IMR-90 (cell line): ENCODE data around the gene MARK4. TPM values are rescaled to one million over a fixed set of nuclear protein-coding genes. Genes with fewer than 3 reads are reported as not detected.

Source experiments
- ATAC-seq: fragments of 200-7000 bp; cut with Tn5 transposase; 2 replicates; pipeline ENCODE4 v1.9.1; 2020; ENCODE audit warnings: low read depth, mild to moderate bottlenecking, moderate library complexity
- BruUV-seq: library from RNA; stranded (reverse); fragments of 400-500 nt; replicated peaks from 2 replicates; lab custom pipeline; 2021; lab: Mats Ljungman, UMichigan
- CTCF ChIA-PET: fragments of 300-600 bp; formaldehyde crosslinking; extraction: SDS; loops from one replicate; lab custom pipeline; 2021; ENCODE audit warnings: antibody characterized with exemption; lab: Yijun Ruan, JAX
- POLR2A ChIA-PET: fragments of 300-600 bp; sonication (Branson Sonifier 250); formaldehyde crosslinking; loops from one replicate; lab custom pipeline; 2022; ENCODE audit warnings: antibody characterized with exemption; ENCODE audit not compliant: unreplicated experiment; lab: Charles Lee
- DNase-seq: peaks from one replicate; pipeline ENCODE4 v3.0.0; 2013
- H2AFZ ChIP-seq: replicated peaks from 2 replicates; pipeline ENCODE3; 2013; ENCODE audit warnings: low read length, mild to moderate bottlenecking; ENCODE audit not compliant: poor library complexity
- H2AK5ac ChIP-seq: 2 replicates; pipeline ENCODE4 v1.6.1; 2013; ENCODE audit warnings: low read depth, low read length, inconsistent platforms
- H2AK9ac ChIP-seq: replicated peaks from 2 replicates; pipeline ENCODE3; 2013; ENCODE audit warnings: mild to moderate bottlenecking, low read depth, low read length, moderate library complexity; ENCODE audit not compliant: poor library complexity
- H2BK120ac ChIP-seq: 2 replicates; pipeline ENCODE4 v1.6.1; 2013; ENCODE audit warnings: low read depth, low read length, inconsistent platforms
- H2BK15ac ChIP-seq: 3 replicates; pipeline ENCODE4 v1.6.1; 2013; ENCODE audit warnings: low read depth, low read length, inconsistent platforms
- H2BK20ac ChIP-seq: 2 replicates; pipeline ENCODE4 v1.6.1; 2013; ENCODE audit warnings: low read depth, mild to moderate bottlenecking, inconsistent platforms, low read length, moderate library complexity
- H2BK5ac ChIP-seq: 2 replicates; pipeline ENCODE4 v1.6.1; 2013; ENCODE audit warnings: mild to moderate bottlenecking, low read depth, low read length, inconsistent platforms; ENCODE audit not compliant: poor library complexity, severe bottlenecking
- H3K14ac ChIP-seq: replicated peaks from 2 replicates; pipeline ENCODE4 v1.6.1; 2013; ENCODE audit warnings: low read depth, low read length, inconsistent platforms
- H3K18ac ChIP-seq: 2 replicates; pipeline ENCODE4 v1.6.1; 2013; ENCODE audit warnings: low read depth, low read length, control low read depth
- H3K23ac ChIP-seq: 2 replicates; pipeline ENCODE4 v1.6.1; 2013; ENCODE audit warnings: low read depth, low read length, inconsistent platforms
- H3K27ac ChIP-seq: 2 replicates; pipeline ENCODE4 v1.5.1; 2013; ENCODE audit warnings: mild to moderate bottlenecking, control low read depth, low read length; ENCODE audit not compliant: insufficient read depth
- H3K27me3 ChIP-seq: 2 replicates; pipeline ENCODE4 v1.6.1; 2013; ENCODE audit warnings: low read length; ENCODE audit not compliant: control insufficient read depth, insufficient read depth
- H3K36me3 ChIP-seq: 2 replicates; pipeline ENCODE4 v1.6.1; 2013; ENCODE audit warnings: low read length, mixed read lengths; ENCODE audit not compliant: control insufficient read depth, insufficient read depth
- H3K4ac ChIP-seq: 2 replicates; pipeline ENCODE4 v1.6.1; 2013; ENCODE audit warnings: low read depth, low read length, inconsistent platforms
- H3K4me1 ChIP-seq: 2 replicates; pipeline ENCODE4 v1.6.1; 2013; ENCODE audit warnings: low read length, mixed read lengths; ENCODE audit not compliant: control insufficient read depth, insufficient read depth
- H3K4me2 ChIP-seq: 2 replicates; pipeline ENCODE4 v1.6.1; 2013; ENCODE audit warnings: low read depth, mild to moderate bottlenecking, control low read depth, low read length, moderate library complexity
- H3K4me3 ChIP-seq: 2 replicates; pipeline ENCODE4 v1.5.1; 2013; ENCODE audit warnings: low read depth, mild to moderate bottlenecking, control low read depth, low read length, moderate library complexity; ENCODE audit not compliant: insufficient read depth
- H3K56ac ChIP-seq: 2 replicates; pipeline ENCODE4 v1.6.1; 2013; ENCODE audit warnings: low read length, inconsistent platforms; ENCODE audit not compliant: insufficient read depth; ENCODE audit errors: extremely low read depth
- H3K79me1 ChIP-seq, 2 experiments: 2 replicates each; pipeline ENCODE4 v1.6.1; 2013; ENCODE audit warnings: low read length in 2 of 2, inconsistent platforms in 1 of 2, low read depth in 1 of 2
- H3K9ac ChIP-seq: 2 replicates; pipeline ENCODE4 v1.6.1; 2013; ENCODE audit warnings: low read depth, low read length, control low read depth
- H3K9me1 ChIP-seq: 2 replicates; pipeline ENCODE4 v1.6.1; 2013; ENCODE audit warnings: low read length, inconsistent platforms; ENCODE audit not compliant: insufficient read depth
- H3K9me3 ChIP-seq: 2 replicates; pipeline ENCODE4 v1.6.1; 2013; ENCODE audit warnings: low read length; ENCODE audit not compliant: control insufficient read depth, insufficient read depth
- H4K20me1 ChIP-seq: 2 replicates; pipeline ENCODE4 v1.6.1; 2013; ENCODE audit warnings: low read length, inconsistent platforms; ENCODE audit not compliant: insufficient read depth
- H4K5ac ChIP-seq: 2 replicates; pipeline ENCODE4 v1.6.1; 2013; ENCODE audit warnings: mild to moderate bottlenecking, low read depth, low read length, control low read depth
- H4K8ac ChIP-seq, 2 experiments: 2 replicates each; pipeline ENCODE4 v1.6.1; 2013; ENCODE audit warnings: low read depth in 2 of 2, low read length in 2 of 2, control low read depth in 1 of 2, inconsistent platforms in 1 of 2
- H4K91ac ChIP-seq: 2 replicates; pipeline ENCODE4 v1.6.1; 2013; ENCODE audit warnings: low read depth, low read length, inconsistent platforms; ENCODE audit not compliant: insufficient read depth
- BHLHE40 ChIP-seq: fragments of 150-350 bp; IDR thresholded peaks from 2 replicates; pipeline ENCODE4 v1.6.1; 2016; ENCODE audit warnings: mild to moderate bottlenecking, low read depth, low read length
- CEBPB ChIP-seq: IDR thresholded peaks from 2 replicates; pipeline ENCODE4 v1.6.1; 2012; ENCODE audit warnings: low read depth, low read length, improper control_type of control experiment
- CHD1 ChIP-seq: IDR thresholded peaks from 2 replicates; pipeline ENCODE4 v1.6.1; 2012; ENCODE audit warnings: low read depth, low read length, improper control_type of control experiment
- CTCF ChIP-seq: conservative IDR thresholded peaks from 2 replicates; pipeline ENCODE4 v1.5.1; 2012; ENCODE audit warnings: mild to moderate bottlenecking, low read depth, low read length, improper control_type of control experiment
- ELK1 ChIP-seq: fragments of 150-350 bp; IDR thresholded peaks from 2 replicates; pipeline ENCODE4 v1.6.1; 2016; ENCODE audit warnings: low read depth, mild to moderate bottlenecking, low read length, moderate library complexity, borderline replicate concordance
- FOS ChIP-seq: fragments of 150-350 bp; IDR thresholded peaks from 2 replicates; pipeline ENCODE4 v1.6.1; 2016; ENCODE audit warnings: low read depth, low read length
- MAFK ChIP-seq: IDR thresholded peaks from 2 replicates; pipeline ENCODE4 v1.6.1; 2012; ENCODE audit warnings: low read depth, low read length, improper control_type of control experiment
- MAZ ChIP-seq: IDR thresholded peaks from 2 replicates; pipeline ENCODE4 v1.6.1; 2012; ENCODE audit warnings: low read depth, mild to moderate bottlenecking, low read length, improper control_type of control experiment, moderate library complexity, borderline replicate concordance
- MXI1 ChIP-seq: IDR thresholded peaks from 2 replicates; pipeline ENCODE4 v1.6.1; 2012; ENCODE audit warnings: low read depth, mild to moderate bottlenecking, low read length, moderate library complexity, borderline replicate concordance
- NFE2L2 ChIP-seq: fragments of 150-350 bp; IDR thresholded peaks from 2 replicates; pipeline ENCODE4 v1.6.1; 2016; ENCODE audit warnings: low read depth, mild to moderate bottlenecking, low read length
- POLR2A ChIP-seq: IDR thresholded peaks from 2 replicates; pipeline ENCODE4 v1.6.1; 2012; ENCODE audit warnings: mild to moderate bottlenecking, low read depth, low read length
- RAD21 ChIP-seq: IDR thresholded peaks from 2 replicates; pipeline ENCODE4 v1.6.1; 2012; ENCODE audit warnings: low read length, improper control_type of control experiment
- RCOR1 ChIP-seq: IDR thresholded peaks from 2 replicates; pipeline ENCODE4 v1.6.1; 2012; ENCODE audit warnings: mild to moderate bottlenecking, low read length, improper control_type of control experiment; ENCODE audit not compliant: insufficient replicate concordance
- RFX5 ChIP-seq: IDR thresholded peaks from 2 replicates; pipeline ENCODE4 v1.8.0; 2012; ENCODE audit warnings: low read depth, mild to moderate bottlenecking, low read length, moderate library complexity
- SMC3 ChIP-seq: fragments of 150-350 bp; IDR thresholded peaks from 2 replicates; pipeline ENCODE4 v1.6.1; 2016; ENCODE audit warnings: low read depth, mild to moderate bottlenecking, antibody characterized with exemption, low read length, moderate library complexity
- USF2 ChIP-seq: fragments of 150-350 bp; IDR thresholded peaks from 2 replicates; pipeline ENCODE4 v1.6.1; 2017; ENCODE audit warnings: mild to moderate bottlenecking, antibody characterized with exemption, low read length, low read depth
- WGBS, 2 experiments: methylation state at CpG; one replicate each; pipeline versions ENCODE4 v1.1.5 to v1.1.7; 2013; ENCODE audit warnings: missing lambda C conversion rate in 2 of 2; ENCODE audit not compliant: insufficient read length in 1 of 2; ENCODE audit errors: extremely low coverage in 2 of 2; 5-methylcytosine and 5-hydroxymethylcytosine counted together
- dilution Hi-C: fragments of 300-500 bp; cut with HindIII; formaldehyde crosslinking; loops from one replicate; pipeline ENCODE4 v1.14.3; 2018; ENCODE audit warnings: low sequenced_read_pairs; ENCODE audit not compliant: unreplicated experiment
- in situ Hi-C: fragments of 300-500 bp; cut with MboI; formaldehyde crosslinking; loops from 3 replicates; pipeline ENCODE4 v1.14.3; 2019; ENCODE audit warnings: low sequenced_read_pairs, inconsistent platforms, mixed read lengths
- intact Hi-C: fragments of 100-400 bp; cut with micrococcal nuclease; formaldehyde crosslinking; loops from 2 replicates; pipeline ENCODE4 v1.10.0; 2022
- polyA plus RNA-seq, 3 experiments: library from polyadenylated mRNA; depleted of rRNA; stranded (reverse); fragments of >200 nt; gene quantifications; 2 replicates each; pipeline ENCODE4 v1.2.3, GENCODE V29; 2012; ENCODE audit warnings: low replicate concordance in 1 of 3
- total RNA-seq: library from RNA; depleted of rRNA; stranded (reverse); fragments of >200 nt; gene quantifications from 2 replicates; pipeline ENCODE4 v1.2.3, GENCODE V29; 2012

The MARK4 gene
- total and polyA plus RNA-seq, 2 of the 4 experiments (the other 2 are of a cell fraction) = 11.3 to 20.7 TPM

GRCh38 chr19:45352062-45352461 is 101.0 kb downstream of the MARK4 start:
- Histone ChIP-seq H4K20me1 (peaks cover 15% of the 10 kb centered on the region), H2BK5ac (no peak overlapping the region), H4K91ac (no peak overlapping the region), H4K8ac (no peak overlapping the region), H2BK120ac (no peak overlapping the region), H3K9me3 (no peaks in the 10 kb centered on the region), H3K27ac (no peak overlapping the region), H4K5ac (no peak overlapping the region), H2BK15ac (no peak overlapping the region), H3K23ac (no peak overlapping the region), H3K9ac (no peak overlapping the region), H3K14ac (no peak overlapping the region), H3K27me3 (no peaks in the 10 kb centered on the region; the same call in 1 of the 2 replicates), H3K79me1 (peaks cover 0 to 10% of the 10 kb centered on the region in 2 experiments; a peak in 2 of 4 replicates), H3K4me3 (no peak overlapping the region), H3K56ac (no peak overlapping the region), H3K4me1 (no peaks in the 10 kb centered on the region), H3K4me2 (no peak overlapping the region), H3K18ac (no peak overlapping the region), H2AFZ (no peak overlapping the region), H3K36me3 (peaks cover 48% of the 10 kb centered on the region), H3K9me1 (peaks cover 2% of the 10 kb centered on the region; the same call in 1 of the 2 replicates), H2AK9ac (no peak overlapping the region), H2AK5ac (no peak overlapping the region), H2BK20ac (no peak overlapping the region), H3K4ac (no peak overlapping the region)
- in situ Hi-C loops (no loop called here), intact Hi-C loops (no loop called here), dilution Hi-C loops (no loop called here)
- ChIA-PET POLR2A (no interaction called here), CTCF (no interaction called here)
- DNase-seq (no peak), ATAC-seq (no peak)
- TF ChIP-seq RFX5 (no peak), USF2 (no peak), POLR2A (no peak), RAD21 (no peak), SMC3 (no peak), NFE2L2 (no peak), CHD1 (no peak), MAFK (no peak), MXI1 (no peak), CTCF (no peak), RCOR1 (no peak), CEBPB (no peak), MAZ (no peak), BHLHE40 (no peak), FOS (no peak), ELK1 (no peak)
- no TSS peak for BruUV-seq
- no CpG with 5 or more reads among the region's 15 CpGs for WGBS, 2 experiments
